ENCODE data around the gene MPC2. TPM values are rescaled to one million over a fixed set of nuclear protein-coding genes. Genes with fewer than 3 reads are reported as not detected.

The MPC2 gene
- total RNA-seq, 1 experiment from 2014 or later = 32.9 TPM

- Mint-ChIP-seq H3K9me3 (peaks cover 0 to 3% of the 10 kb centered on the region in 2 experiments; a peak in 1 of 5 replicates), H3K27ac (peak overlapping the region in 2 of 3 experiments; percentile 42 to 88; a peak in 4 of 7 replicates), H3K4me3 (peak overlapping the region; percentile 88 to 97), H3K4me1 (peaks cover 19 to 24% of the 10 kb centered on the region in 2 experiments), H3K27me3 (ENCODE audit: low read depth) (no peaks in the 10 kb centered on the region), H3K36me3 (ENCODE audit: insufficient read depth in 1 of 3, low read depth in 3 of 3) (peaks cover 0 to 14% (median 8%) of the 10 kb centered on the region in 3 experiments; a peak in 6 of 7 replicates)
- no peaks in the 10 kb centered on the region for H4K20me1 ChIP-seq (ENCODE audit: control insufficient read depth, insufficient read depth, insufficient read length)
- H2BK120ac ChIP-seq (ENCODE audit: low read depth, low read length, poor library complexity, severe bottlenecking) = no peak overlapping the region
- no peak overlapping the region for H3T11ph ChIP-seq (ENCODE audit: low read length)
- H3K9me3 ChIP-seq (ENCODE audit: control insufficient read depth, low read depth, low read length) = no peaks in the 10 kb centered on the region
- H3K23ac ChIP-seq (ENCODE audit: insufficient read length, low read depth, low read length) = no peak overlapping the region
- no peak overlapping the region for H3K18ac ChIP-seq (ENCODE audit: insufficient read length, low read depth, low read length)
- no peak overlapping the region for H2BK5ac ChIP-seq (ENCODE audit: insufficient read length, low read length)
- H3K4ac ChIP-seq (ENCODE audit: low read depth, low read length) = no peak overlapping the region
- no peak overlapping the region for H3K14ac ChIP-seq (ENCODE audit: insufficient read depth, low read length)
- no peaks in the 10 kb centered on the region for H3K27me3 ChIP-seq (ENCODE audit: insufficient read depth, low read length)
- H2BK12ac ChIP-seq (ENCODE audit: insufficient read length, low read depth, low read length) = no peak overlapping the region
- no peak overlapping the region for H2AFZ ChIP-seq (ENCODE audit: low read length)
- H3K27ac ChIP-seq (ENCODE audit: insufficient read length, low read depth, low read length) = no peak overlapping the region
- no peak overlapping the region for H2BK15ac ChIP-seq (ENCODE audit: low read depth, low read length)
- no peak for DNase-seq
- no peaks in the 10 kb centered on the region for H3K79me1 ChIP-seq (ENCODE audit: insufficient read depth, low read depth, low read length, poor library complexity, severe bottlenecking)
- H3K4me1 ChIP-seq (ENCODE audit: insufficient read depth, low read length) = 0 out of 2 replicates have a peak, but pooled peaks cover 3% of the 10 kb centered on the region
- peak overlapping the region; percentile 42 for H3K9ac ChIP-seq (ENCODE audit: extremely low read depth, insufficient read length, low read length)
- no peak overlapping the region for H3K56ac ChIP-seq (ENCODE audit: insufficient read length, low read depth, low read length)
- TF ChIP-seq CTCF (conservative IDR thresholded peaks at IDR 0.05) = no peak
- H4K91ac ChIP-seq (ENCODE audit: insufficient read length, low read depth, low read length) = no peak overlapping the region
- H3K4me2 ChIP-seq (ENCODE audit: insufficient read depth, insufficient read length, low read length) = peak overlapping the region; percentile 53
- WGBS (ENCODE audit: extremely low coverage, insufficient read length, low lambda C conversion rate) = no CpG with 5 or more reads among the region's 5 CpGs
- no peak overlapping the region for H4K5ac ChIP-seq (ENCODE audit: insufficient read length, low read depth, low read length)
- H2BK20ac ChIP-seq (ENCODE audit: low read depth, low read length, poor library complexity, severe bottlenecking) = no peak overlapping the region
- no peak overlapping the region for H4K8ac ChIP-seq (replicated peaks; ENCODE audit: insufficient read length, low read depth, low read length)
- peaks cover 7% of the 10 kb centered on the region; the same call in 1 of the 2 replicates for H3K79me2 ChIP-seq (ENCODE audit: insufficient read depth, low read length)
- H3K23me2 ChIP-seq (ENCODE audit: insufficient read length, low read depth, low read length, poor library complexity, severe bottlenecking) = peaks cover 11% of the 10 kb centered on the region
- H2AK5ac ChIP-seq (ENCODE audit: insufficient read length, low read length) = no peak overlapping the region
Observed at GRCh38 chr1:167938080-167938636, 1.3 kb upstream of the MPC2 start.

All from H9 (cell line).